OCI-LY7 (cell line): ENCODE results near the gene VAMP5. TPM values are rescaled to one million over a fixed set of nuclear protein-coding genes. Genes with fewer than 3 reads are reported as not detected.
"Not testable (repeated sequence)": the region's sequence is repeated elsewhere in the genome, so short reads cannot be mapped to it uniquely, and the experiment has no call there.

ENCODE experiments used
- BruUV-seq: library from RNA; stranded (reverse); fragments of 400-500 nt; replicated peaks from 2 replicates; lab custom pipeline; 2021; lab: Mats Ljungman, UMichigan
- CTCF ChIA-PET: fragments of 300-600 bp; sonication (Branson Sonifier 250); formaldehyde crosslinking; loops from one replicate; lab custom pipeline; 2022; ENCODE audit warnings: antibody characterized with exemption; ENCODE audit not compliant: unreplicated experiment; lab: Charles Lee
- POLR2A ChIA-PET: fragments of 300-600 bp; sonication (Branson Sonifier 250); formaldehyde crosslinking; loops from one replicate; lab custom pipeline; 2022; ENCODE audit warnings: antibody characterized with exemption; lab: Charles Lee
- DNase-seq: peaks from one replicate; pipeline ENCODE4 v3.0.0-alpha.2; 2015; ENCODE audit warnings: low spot score
- H2AFZ ChIP-seq: fragments of 200-600 bp; sonication (generic), shearing (Covaris generic); 2 replicates; pipeline ENCODE4 v1.6.1; 2014; ENCODE audit warnings: mild to moderate bottlenecking, antibody characterized with exemption, low read length, moderate library complexity
- H3K27ac ChIP-seq: fragments of 200-600 bp; sonication (generic); 2 replicates; pipeline ENCODE4 v1.5.1; 2014; ENCODE audit warnings: mixed run types, low read depth, mild to moderate bottlenecking, moderate library complexity, low read length, inconsistent platforms; ENCODE audit not compliant: poor library complexity, severe bottlenecking
- H3K36me3 ChIP-seq: fragments of 200-600 bp; sonication (generic); 2 replicates; pipeline ENCODE4 v1.6.1; 2014; ENCODE audit warnings: mild to moderate bottlenecking, antibody characterized with exemption, low read length, moderate library complexity, mixed read lengths; ENCODE audit not compliant: insufficient read depth
- H3K4me1 ChIP-seq: fragments of 200-600 bp; sonication (generic); 2 replicates; pipeline ENCODE4 v1.5.1; 2014; ENCODE audit warnings: mild to moderate bottlenecking, low read length; ENCODE audit not compliant: insufficient read depth, poor library complexity, severe bottlenecking
- H3K4me2 ChIP-seq: fragments of 200-600 bp; sonication (generic); 2 replicates; pipeline ENCODE4 v1.6.1; 2014; ENCODE audit warnings: mild to moderate bottlenecking, low read length
- H3K4me3 ChIP-seq: fragments of 200-600 bp; sonication (generic); 2 replicates; pipeline ENCODE4 v1.5.1; 2014; ENCODE audit warnings: mild to moderate bottlenecking, low read depth, low read length; ENCODE audit not compliant: poor library complexity, severe bottlenecking
- H3K79me2 ChIP-seq: fragments of 200-600 bp; sonication (generic); 2 replicates; pipeline ENCODE4 v1.6.1; 2016; ENCODE audit warnings: low read depth, mild to moderate bottlenecking, low read length, moderate library complexity, mixed read lengths; ENCODE audit not compliant: insufficient read depth
- H3K9me2 ChIP-seq: fragments of 200-600 bp; sonication (generic); 2 replicates; pipeline ENCODE4 v1.6.1; 2016; ENCODE audit warnings: mild to moderate bottlenecking, low read length, mixed read lengths; ENCODE audit not compliant: insufficient read depth
- H3K9me3 ChIP-seq: fragments of 200-600 bp; sonication (generic); 2 replicates; pipeline ENCODE4 v1.6.1; 2014; ENCODE audit warnings: mild to moderate bottlenecking, mixed run types, low read length, mixed read lengths
- H4K20me1 ChIP-seq: fragments of 200-600 bp; sonication (generic); 2 replicates; pipeline ENCODE4 v1.6.1; 2014; ENCODE audit warnings: mild to moderate bottlenecking, antibody characterized with exemption, low read length, moderate library complexity, mixed read lengths; ENCODE audit not compliant: insufficient read depth
- EZH2phosphoT487 ChIP-seq: fragments of 200-600 bp; sonication (generic); IDR thresholded peaks from 2 replicates; pipeline ENCODE4 v1.6.1; 2018; ENCODE audit warnings: low read depth, borderline replicate concordance, mild to moderate bottlenecking, mixed run types, antibody characterized with exemption, low read length, moderate library complexity, mixed read lengths
- intact Hi-C: fragments of 100-400 bp; cut with micrococcal nuclease; formaldehyde crosslinking; loops from one replicate; pipeline ENCODE4 v1.10.0; 2022; ENCODE audit not compliant: unreplicated experiment
- total RNA-seq, 2 experiments: library from RNA; depleted of rRNA in 1 of 2; stranded (reverse); fragments of >200 nt in 1 of 2; shearing (Covaris generic) in 1 of 2; gene quantifications; 2 replicates each; pipeline ENCODE4 v1.2.3, GENCODE V29; 2014 to 2022
- TF ChIP-seq, protein P1 (sequence below): fragments of 200-600 bp; sonication (generic); conservative IDR thresholded peaks from 2 replicates; pipeline ENCODE4 v1.5.1; 2014; ENCODE audit warnings: mild to moderate bottlenecking, antibody characterized with exemption, low read length, moderate library complexity, mixed read lengths

The VAMP5 gene
- total RNA-seq, 2 experiments from 2014 or later: 3.0 to 3.9 TPM

DNA sequence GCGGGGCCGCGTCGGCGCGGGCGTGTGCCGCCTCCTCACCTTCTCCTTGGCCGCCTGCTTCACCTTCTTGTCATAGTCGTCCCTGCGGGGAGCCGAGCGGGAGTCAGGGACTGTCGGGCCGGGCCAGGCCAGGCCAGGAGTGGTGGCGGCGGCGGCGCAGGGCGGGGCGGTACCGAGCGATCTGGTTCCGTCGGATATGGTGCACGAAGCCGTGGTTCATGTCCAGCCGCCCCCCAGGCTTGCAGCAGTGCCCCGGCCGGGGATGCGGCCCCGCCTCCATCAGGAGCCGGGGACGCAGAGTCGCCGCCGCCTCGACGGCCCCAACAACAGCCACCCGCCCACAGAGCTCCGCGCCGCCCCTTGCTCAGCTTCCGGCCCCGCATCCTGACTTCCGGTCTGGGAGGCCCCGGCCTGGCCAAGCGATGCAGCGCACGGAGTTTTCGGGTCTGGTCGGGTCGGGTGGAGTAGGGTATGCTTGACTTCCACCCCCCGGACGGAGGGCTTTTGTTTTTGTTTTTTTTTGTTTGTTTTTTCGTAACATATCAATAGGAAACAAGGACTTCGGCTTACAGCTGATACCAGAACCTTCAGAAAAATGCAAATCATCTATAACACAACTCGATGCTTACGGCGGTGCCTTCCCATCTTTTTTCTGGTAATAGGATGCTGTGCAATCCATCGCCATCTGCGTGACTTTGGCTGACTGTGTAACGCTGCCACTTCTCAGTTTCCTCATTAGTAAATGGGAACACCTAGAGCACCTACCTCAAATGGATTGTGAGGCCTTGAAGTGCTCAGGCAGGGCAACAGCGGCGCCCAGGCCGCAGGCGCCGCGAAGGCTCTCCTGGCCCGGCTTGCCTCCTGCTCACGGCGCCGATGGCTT, 27.7 kb downstream of the VAMP5 start, which contains the start of gene C2orf68:
TSS of gene C2orf68 (minus strand) at position 362 of the 883 bp plus-strand sequence. CDS start at position 280, 82 bp downstream.
- H3K27ac ChIP-seq: peak within 1 kb of the TSS; percentile 55
- intact Hi-C loops: no loop called here
- DNase-seq: peak; percentile 93
- H3K4me2 ChIP-seq: peak within 1 kb of the TSS; percentile 97
- TF ChIP-seq, protein P1, sequence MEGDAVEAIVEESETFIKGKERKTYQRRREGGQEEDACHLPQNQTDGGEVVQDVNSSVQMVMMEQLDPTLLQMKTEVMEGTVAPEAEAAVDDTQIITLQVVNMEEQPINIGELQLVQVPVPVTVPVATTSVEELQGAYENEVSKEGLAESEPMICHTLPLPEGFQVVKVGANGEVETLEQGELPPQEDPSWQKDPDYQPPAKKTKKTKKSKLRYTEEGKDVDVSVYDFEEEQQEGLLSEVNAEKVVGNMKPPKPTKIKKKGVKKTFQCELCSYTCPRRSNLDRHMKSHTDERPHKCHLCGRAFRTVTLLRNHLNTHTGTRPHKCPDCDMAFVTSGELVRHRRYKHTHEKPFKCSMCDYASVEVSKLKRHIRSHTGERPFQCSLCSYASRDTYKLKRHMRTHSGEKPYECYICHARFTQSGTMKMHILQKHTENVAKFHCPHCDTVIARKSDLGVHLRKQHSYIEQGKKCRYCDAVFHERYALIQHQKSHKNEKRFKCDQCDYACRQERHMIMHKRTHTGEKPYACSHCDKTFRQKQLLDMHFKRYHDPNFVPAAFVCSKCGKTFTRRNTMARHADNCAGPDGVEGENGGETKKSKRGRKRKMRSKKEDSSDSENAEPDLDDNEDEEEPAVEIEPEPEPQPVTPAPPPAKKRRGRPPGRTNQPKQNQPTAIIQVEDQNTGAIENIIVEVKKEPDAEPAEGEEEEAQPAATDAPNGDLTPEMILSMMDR: no peak
- H4K20me1 ChIP-seq: no peaks in the 10 kb centered on the region
- H3K4me1 ChIP-seq: peaks cover 25% of the 10 kb centered on the region
- H2AFZ ChIP-seq: peak within 1 kb of the TSS; percentile 88
- ChIA-PET POLR2A (interaction anchor here (0.6 to 4.4 kb wide), 6 partner anchors 11 to 193 kb away, joined by 3 to 24 read pairs (median 4); partner anchors contain the start of genes MAT2A and RNF181), CTCF (interaction anchor here (0.6 kb wide), 1 partner anchor 51 kb away, joined by 3 read pairs; no protein-coding TSS in a partner anchor)
- peaks cover 38% of the 10 kb centered on the region for H3K79me2 ChIP-seq
- no peaks in the 10 kb centered on the region for H3K9me3 ChIP-seq
- H3K36me3 ChIP-seq: peaks cover 30% of the 10 kb centered on the region
- BruUV-seq: TSS peak; percentile 89
- peak within 1 kb of the TSS; percentile 97 for H3K4me3 ChIP-seq
- no peaks in the 10 kb centered on the region for H3K9me2 ChIP-seq

DNA sequence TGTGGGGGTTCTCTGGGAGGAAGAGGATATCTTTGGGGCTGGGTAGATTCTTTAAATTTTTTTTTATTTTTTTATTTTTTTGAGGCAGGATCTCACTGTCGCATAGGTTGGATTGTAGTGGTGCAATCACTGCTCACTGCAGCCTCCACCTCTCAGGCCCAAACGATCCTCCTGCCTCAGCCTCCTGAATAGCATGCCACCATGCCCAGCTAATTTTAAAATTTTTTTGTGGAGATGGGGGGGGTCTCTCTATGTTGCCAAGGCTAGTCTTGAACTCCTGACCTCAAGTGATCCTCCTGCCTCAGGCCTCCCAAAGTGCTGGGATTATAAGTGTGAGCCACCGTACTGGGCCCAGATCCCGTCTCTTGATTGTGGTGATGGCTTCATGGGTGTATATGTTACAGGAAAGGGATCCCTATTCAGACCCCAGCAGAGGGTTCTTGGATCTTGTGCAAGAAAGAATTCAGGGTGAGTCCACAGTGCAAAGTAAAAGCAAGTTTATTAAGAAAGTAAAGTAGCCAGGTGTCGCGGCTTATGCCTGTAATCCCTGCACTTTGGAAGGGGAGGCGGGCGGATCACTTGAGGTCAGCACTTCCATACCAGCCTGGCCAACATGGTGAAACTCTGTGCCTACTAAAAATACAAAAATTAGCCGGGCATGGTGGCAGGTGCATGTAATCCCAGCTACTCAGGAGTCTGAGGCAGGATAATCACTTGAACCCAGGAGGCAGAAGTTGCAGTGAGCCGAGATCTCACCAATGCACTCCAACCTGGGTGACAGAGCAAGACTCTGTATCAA, 29.7 kb downstream of the VAMP5 start:
- intact Hi-C loops: no loop called here
- H3K79me2 ChIP-seq: peaks cover 57% of the 10 kb centered on the region

DNA sequence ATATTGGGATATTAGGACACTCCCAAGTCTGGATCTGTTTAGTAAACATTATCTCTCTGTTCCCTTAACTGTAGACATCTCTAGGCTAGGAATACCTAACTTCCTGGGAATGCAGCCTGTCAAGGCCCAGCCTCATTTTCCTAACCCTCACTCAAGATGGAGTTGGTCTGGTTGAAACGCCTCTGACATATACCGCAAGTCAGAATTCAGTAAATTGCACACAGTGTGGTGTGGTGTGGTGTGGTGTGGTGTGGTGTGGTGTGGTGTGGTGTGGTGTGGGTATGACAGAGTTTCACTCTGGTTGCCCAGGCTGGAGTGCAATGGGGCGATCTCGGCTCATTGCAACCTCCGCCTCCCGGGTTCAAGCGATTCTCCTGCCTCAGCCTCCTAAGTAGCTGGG, 30.5 kb downstream of the VAMP5 start:
- H3K9me2 ChIP-seq, H3K27ac ChIP-seq, BruUV-seq, H3K9me3 ChIP-seq, H3K4me2 ChIP-seq, H2AFZ ChIP-seq, intact Hi-C loops, H3K4me3 ChIP-seq, DNase-seq: not testable (repeated sequence)
- ChIA-PET POLR2A (interaction anchor here (1.0 to 1.5 kb wide), 3 partner anchors 10 to 78 kb away, joined by 3 to 4 read pairs (median 4); partner anchors contain the start of gene GGCX), CTCF (interaction anchor here (0.6 kb wide), 1 partner anchor 177 kb away, joined by 6 read pairs; no protein-coding TSS in a partner anchor)
- H4K20me1 ChIP-seq: peaks cover 12% of the 10 kb centered on the region; the same call in 1 of the 2 replicates
- peaks cover 32% of the 10 kb centered on the region for H3K36me3 ChIP-seq
- peaks cover 35% of the 10 kb centered on the region for H3K4me1 ChIP-seq
- H3K79me2 ChIP-seq: peaks cover 66% of the 10 kb centered on the region

More for the DNA sequence above, 29.7 kb downstream of the VAMP5 start:
- Histone ChIP-seq H4K20me1 (peaks cover 7% of the 10 kb centered on the region; the same call in 1 of the 2 replicates), H3K27ac (no peak overlapping the region), H3K4me1 (peaks cover 35% of the 10 kb centered on the region), H3K36me3 (peaks cover 29% of the 10 kb centered on the region), H2AFZ (no peak overlapping the region), H3K9me3 (no peaks in the 10 kb centered on the region), H3K4me3 (no peak overlapping the region), H3K9me2 (no peaks in the 10 kb centered on the region), H3K4me2 (no peak overlapping the region)
- CTCF ChIA-PET: no interaction called here
- no TSS peak for BruUV-seq
- TF ChIP-seq, protein P1: no peak
- TF ChIP-seq EZH2phosphoT487: no peak
- POLR2A ChIA-PET: interaction anchor here (1.5 kb wide), 1 partner anchor 77 kb away, joined by 4 read pairs; no protein-coding TSS in a partner anchor
- no peak for DNase-seq
